Skeletal muscle satellite cell (primary cell): ENCODE results near the gene KLF13.

Source experiments
- H3K27me3 ChIP-seq: 2 replicates; pipeline ENCODE4 v1.7.0; 2013; ENCODE audit warnings: low read length; ENCODE audit not compliant: control insufficient read depth, insufficient read depth
- H3K36me3 ChIP-seq: 2 replicates; pipeline ENCODE4 v1.7.0; 2013; ENCODE audit warnings: mild to moderate bottlenecking, control low read depth, low read length; ENCODE audit not compliant: insufficient read depth
- H3K4me1 ChIP-seq: 2 replicates; pipeline ENCODE4 v1.7.0; 2013; ENCODE audit warnings: low read length; ENCODE audit not compliant: control insufficient read depth, insufficient read depth
- H3K4me2 ChIP-seq: 2 replicates; pipeline ENCODE4 v1.7.0; 2013; ENCODE audit warnings: mild to moderate bottlenecking, low read length
- H3K4me3 ChIP-seq: 2 replicates; pipeline ENCODE4 v1.7.0; 2013; ENCODE audit warnings: low read length
- H3K9ac ChIP-seq: 2 replicates; pipeline ENCODE4 v1.7.0; 2013; ENCODE audit warnings: mild to moderate bottlenecking, low read depth, low read length, moderate library complexity
- H3K9me3 ChIP-seq: replicated peaks from 2 replicates; pipeline ENCODE4 v1.7.0; 2013; ENCODE audit warnings: mild to moderate bottlenecking, control low read depth, low read length

The KLF13 gene

GRCh38 chr15:31301673-31301990 lies 25.0 kb upstream of the KLF13 start:
- no peak overlapping the region for H3K4me3 ChIP-seq
- H3K27me3 ChIP-seq: peaks cover 30% of the 10 kb centered on the region
- H3K9me3 ChIP-seq: no peaks in the 10 kb centered on the region
- no peak overlapping the region for H3K9ac ChIP-seq
- no peaks in the 10 kb centered on the region for H3K4me1 ChIP-seq
- H3K4me2 ChIP-seq: no peak overlapping the region
- no peaks in the 10 kb centered on the region for H3K36me3 ChIP-seq

GRCh38 chr15:31302029-31302657 lies 24.5 kb upstream of the KLF13 start:
- Histone ChIP-seq H3K9me3 (no peaks in the 10 kb centered on the region), H3K4me2 (no peak overlapping the region), H3K4me1 (no peaks in the 10 kb centered on the region), H3K36me3 (no peaks in the 10 kb centered on the region), H3K9ac (no peak overlapping the region), H3K4me3 (no peak overlapping the region), H3K27me3 (peaks cover 30% of the 10 kb centered on the region)

GRCh38 chr15:31302778-31303725 lies 23.6 kb upstream of the KLF13 start:
- no peak overlapping the region for H3K4me3 ChIP-seq
- H3K4me2 ChIP-seq: no peak overlapping the region
- H3K9ac ChIP-seq: no peak overlapping the region
- H3K9me3 ChIP-seq: no peaks in the 10 kb centered on the region
- H3K27me3 ChIP-seq: peaks cover 33% of the 10 kb centered on the region
- no peaks in the 10 kb centered on the region for H3K36me3 ChIP-seq
- no peaks in the 10 kb centered on the region for H3K4me1 ChIP-seq

GRCh38 chr15:31303726-31304648 lies 22.6 kb upstream of the KLF13 start:
- no peaks in the 10 kb centered on the region for H3K36me3 ChIP-seq
- no peak overlapping the region for H3K9ac ChIP-seq
- H3K4me3 ChIP-seq: no peak overlapping the region
- H3K27me3 ChIP-seq: peaks cover 42% of the 10 kb centered on the region
- H3K4me2 ChIP-seq: no peak overlapping the region
- no peaks in the 10 kb centered on the region for H3K9me3 ChIP-seq
- H3K4me1 ChIP-seq: no peaks in the 10 kb centered on the region

GRCh38 chr15:31304751-31305365 lies 21.8 kb upstream of the KLF13 start:
- Histone ChIP-seq H3K4me3 (no peak overlapping the region), H3K4me2 (no peak overlapping the region), H3K36me3 (no peaks in the 10 kb centered on the region), H3K4me1 (no peaks in the 10 kb centered on the region), H3K27me3 (peaks cover 47% of the 10 kb centered on the region), H3K9ac (no peak overlapping the region), H3K9me3 (no peaks in the 10 kb centered on the region)

- H3K9ac ChIP-seq: no peak overlapping the region
- H3K9me3 ChIP-seq: no peaks in the 10 kb centered on the region
- H3K4me3 ChIP-seq: no peak overlapping the region
- peaks cover 47% of the 10 kb centered on the region for H3K27me3 ChIP-seq
- no peaks in the 10 kb centered on the region for H3K36me3 ChIP-seq
- H3K4me1 ChIP-seq: no peaks in the 10 kb centered on the region
- no peak overlapping the region for H3K4me2 ChIP-seq
Observed at GRCh38 chr15:31305375-31305774, 21.3 kb upstream of the KLF13 start.

GRCh38 chr15:31305796-31306425 lies 20.7 kb upstream of the KLF13 start:
- Histone ChIP-seq H3K9ac (no peak overlapping the region), H3K27me3 (peaks cover 47% of the 10 kb centered on the region), H3K9me3 (no peaks in the 10 kb centered on the region), H3K4me3 (no peak overlapping the region), H3K4me2 (no peak overlapping the region), H3K36me3 (no peaks in the 10 kb centered on the region), H3K4me1 (no peaks in the 10 kb centered on the region)

- H3K4me2 ChIP-seq: no peak overlapping the region
- no peak overlapping the region for H3K9ac ChIP-seq
- no peak overlapping the region for H3K4me3 ChIP-seq
- H3K36me3 ChIP-seq: no peaks in the 10 kb centered on the region
- no peaks in the 10 kb centered on the region for H3K9me3 ChIP-seq
- H3K27me3 ChIP-seq: peaks cover 41% of the 10 kb centered on the region
- no peaks in the 10 kb centered on the region for H3K4me1 ChIP-seq
Observed at GRCh38 chr15:31306426-31307269, 20.0 kb upstream of the KLF13 start.

- no peak overlapping the region for H3K4me2 ChIP-seq
- H3K9me3 ChIP-seq: no peaks in the 10 kb centered on the region
- H3K4me3 ChIP-seq: no peak overlapping the region
- H3K9ac ChIP-seq: no peak overlapping the region
- no peaks in the 10 kb centered on the region for H3K36me3 ChIP-seq
- H3K27me3 ChIP-seq: peaks cover 41% of the 10 kb centered on the region
- no peaks in the 10 kb centered on the region for H3K4me1 ChIP-seq
Observed at GRCh38 chr15:31307270-31308184, 19.1 kb upstream of the KLF13 start.
